HG03095 (cell line): ENCODE measurements around the gene AQP2.

Experiments
- ATAC-seq: cut with Tn5 transposase; IDR thresholded peaks from one replicate; pipeline ENCODE4 v1.9.1; 2021; ENCODE audit warnings: moderate library complexity; ENCODE audit not compliant: unreplicated experiment

The AQP2 gene

GRCh38 chr12:49954863-49955830, 4.6 kb downstream of the AQP2 start:
- no peak for ATAC-seq

GRCh38 chr12:49955899-49956662, 5.5 kb downstream of the AQP2 start:
- no peak for ATAC-seq

DNA sequence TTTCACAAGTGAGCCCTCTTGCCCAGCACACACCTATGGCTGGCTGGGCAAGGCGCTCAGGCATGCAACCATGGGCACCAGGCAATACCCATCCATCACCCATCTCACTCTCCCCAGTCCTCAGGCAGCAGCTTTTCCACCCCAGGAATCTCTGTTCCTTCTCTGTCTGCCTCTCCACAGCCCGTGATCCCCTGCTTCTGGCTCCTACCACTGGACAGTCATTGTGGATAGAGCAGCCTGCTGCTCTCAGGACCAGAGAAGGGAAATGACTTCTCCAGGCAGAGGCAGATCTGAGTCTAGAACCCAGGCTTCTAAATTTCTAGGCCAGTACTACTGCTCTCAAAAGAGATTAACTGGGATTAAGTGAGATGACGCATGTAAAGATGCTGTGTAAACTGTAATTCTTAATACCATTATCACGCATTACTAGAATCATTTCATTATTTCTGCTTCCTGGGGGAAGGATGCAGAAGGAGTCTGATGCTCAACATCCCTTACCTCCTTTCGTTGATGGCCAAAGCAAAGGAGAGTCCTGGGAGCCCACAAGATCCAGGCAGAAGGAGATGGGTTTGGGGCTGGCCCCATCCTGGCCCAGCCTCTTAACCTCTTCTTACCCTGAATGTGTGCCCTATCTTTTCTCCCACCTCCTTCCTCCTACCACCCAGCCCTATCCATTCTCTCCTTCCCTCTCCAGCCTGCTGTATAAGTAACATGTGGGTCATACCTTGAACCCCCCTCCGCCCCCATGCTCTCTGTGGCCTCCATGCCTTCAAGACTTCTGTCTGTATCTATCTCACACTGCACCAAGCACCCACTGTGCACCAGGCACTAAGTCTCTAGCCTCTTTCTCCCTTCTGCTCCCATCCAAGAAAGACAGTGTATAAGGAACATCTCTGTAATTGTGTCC, 6.4 kb downstream of the AQP2 start:
- ATAC-seq: no peak

- no peak for ATAC-seq
Observed at GRCh38 chr12:49957570-49957967, 7.0 kb downstream of the AQP2 start.

GRCh38 chr12:49959685-49960473, 9.3 kb downstream of the AQP2 start:
- ATAC-seq: no peak

- no peak for ATAC-seq
Observed at GRCh38 chr12:49960474-49961110, 10.1 kb downstream of the AQP2 start.

DNA sequence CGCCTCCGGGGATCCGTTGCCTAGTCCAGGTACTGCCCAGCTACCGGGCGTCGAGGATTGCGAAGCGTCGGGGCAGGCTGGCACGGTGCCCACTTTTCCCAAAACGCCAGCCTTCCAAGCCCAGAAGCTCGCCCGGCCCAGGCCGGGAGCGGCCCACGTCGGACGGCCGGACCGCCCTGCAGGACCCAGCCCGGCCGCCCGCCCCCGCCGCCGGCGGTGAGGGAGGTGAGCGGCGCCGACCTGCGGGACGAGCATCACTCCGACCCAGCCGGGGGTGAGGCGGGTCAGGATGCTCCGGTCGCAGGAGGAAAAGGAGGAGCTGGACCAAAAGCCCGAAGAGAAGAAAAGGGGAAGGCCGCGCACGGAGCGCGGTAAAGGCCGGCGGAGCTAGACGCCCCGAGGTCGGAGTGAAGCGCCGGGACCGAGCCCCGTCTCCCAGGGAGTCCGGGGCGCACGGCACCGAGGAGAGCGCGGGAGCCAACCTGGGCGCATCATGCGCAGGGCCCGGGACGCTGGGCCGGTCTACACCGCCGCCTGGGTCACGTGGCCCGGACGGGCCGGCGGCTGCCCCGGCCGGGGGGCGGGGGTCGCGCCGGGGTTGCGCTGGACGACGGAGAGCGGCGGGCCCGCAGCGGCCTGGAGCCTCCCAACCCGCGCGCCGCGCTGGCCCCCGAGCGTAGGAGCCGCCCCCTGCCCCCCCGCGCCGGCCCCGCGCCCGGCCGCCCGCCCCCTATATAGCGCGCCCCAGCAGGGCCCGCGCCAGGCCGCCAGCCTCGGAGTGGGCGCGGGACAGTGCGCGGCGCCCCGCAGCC, 10.8 kb downstream of the AQP2 start, which contains the start of gene AQP5:
TSS of gene AQP5 (plus strand) at position 762 of the 812 bp plus-strand sequence. CDS start 146 bp downstream, outside the sequence.
- no peak for ATAC-seq

GRCh38 chr12:49961993-49962764, 11.6 kb downstream of the AQP2 start:
- ATAC-seq: no peak

GRCh38 chr12:49962861-49963765, 12.6 kb downstream of the AQP2 start:
- no peak for ATAC-seq

DNA sequence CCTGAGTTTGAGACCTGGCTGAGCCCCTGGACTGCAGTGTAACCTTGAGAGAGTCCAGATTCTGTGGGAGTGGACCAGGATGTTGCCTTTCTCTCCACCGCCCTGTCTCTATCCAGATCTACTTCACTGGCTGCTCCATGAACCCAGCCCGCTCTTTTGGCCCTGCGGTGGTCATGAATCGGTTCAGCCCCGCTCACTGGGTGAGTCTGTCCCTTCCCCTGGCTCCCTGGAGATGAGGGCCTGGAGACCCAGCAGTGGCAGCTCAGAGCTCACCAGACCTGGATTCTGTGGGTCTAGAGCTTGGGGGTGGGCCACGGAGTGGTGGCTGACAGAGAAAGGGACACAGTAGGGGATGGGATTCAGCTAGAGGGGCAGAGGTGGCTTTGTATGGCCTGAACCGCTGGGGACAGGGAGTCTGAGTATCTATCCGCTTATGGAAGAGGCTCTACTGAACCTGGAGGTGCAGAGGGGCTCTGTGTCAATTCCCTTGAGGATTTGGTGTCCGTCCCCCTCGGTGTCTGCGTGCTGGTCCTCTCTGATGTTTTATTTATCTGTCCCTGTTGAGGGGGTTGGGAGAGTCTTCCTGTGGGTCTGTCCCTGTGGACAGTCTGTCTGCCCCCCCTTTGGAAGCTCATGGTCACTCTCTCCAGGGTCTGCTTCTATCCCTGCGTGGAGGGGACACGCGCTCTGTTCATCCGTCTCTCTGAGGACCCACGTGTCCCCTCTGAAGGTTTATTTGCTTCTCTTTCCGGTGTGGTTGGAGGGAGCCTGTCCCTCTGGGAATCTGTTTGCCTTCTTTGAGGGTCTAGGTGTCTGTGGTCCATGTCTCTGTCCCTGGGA, 13.7 kb downstream of the AQP2 start:
- ATAC-seq: no peak

DNA sequence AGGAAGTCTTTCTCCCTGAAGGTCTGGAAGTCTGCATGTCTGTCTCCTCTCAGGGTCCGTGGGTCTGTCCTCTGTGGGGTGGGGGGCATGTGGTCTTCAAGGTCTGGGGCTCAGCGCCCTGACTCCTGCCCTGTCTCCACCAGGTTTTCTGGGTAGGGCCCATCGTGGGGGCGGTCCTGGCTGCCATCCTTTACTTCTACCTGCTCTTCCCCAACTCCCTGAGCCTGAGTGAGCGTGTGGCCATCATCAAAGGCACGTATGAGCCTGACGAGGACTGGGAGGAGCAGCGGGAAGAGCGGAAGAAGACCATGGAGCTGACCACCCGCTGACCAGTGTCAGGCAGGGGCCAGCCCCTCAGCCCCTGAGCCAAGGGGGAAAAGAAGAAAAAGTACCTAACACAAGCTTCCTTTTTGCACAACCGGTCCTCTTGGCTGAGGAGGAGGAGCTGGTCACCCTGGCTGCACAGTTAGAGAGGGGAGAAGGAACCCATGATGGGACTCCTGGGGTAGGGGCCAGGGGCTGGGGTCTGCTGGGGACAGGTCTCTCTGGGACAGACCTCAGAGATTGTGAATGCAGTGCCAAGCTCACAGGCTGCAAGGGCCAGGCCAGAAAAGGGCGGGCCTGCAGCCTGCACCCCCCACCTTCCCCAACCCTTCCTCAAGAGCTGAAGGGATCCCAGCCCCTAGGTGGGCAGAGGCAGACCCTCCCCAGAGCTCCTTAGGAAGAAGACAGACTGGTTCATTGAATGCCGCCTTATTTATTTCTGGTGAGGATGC, 14.5 kb downstream of the AQP2 start:
- no peak for ATAC-seq

DNA sequence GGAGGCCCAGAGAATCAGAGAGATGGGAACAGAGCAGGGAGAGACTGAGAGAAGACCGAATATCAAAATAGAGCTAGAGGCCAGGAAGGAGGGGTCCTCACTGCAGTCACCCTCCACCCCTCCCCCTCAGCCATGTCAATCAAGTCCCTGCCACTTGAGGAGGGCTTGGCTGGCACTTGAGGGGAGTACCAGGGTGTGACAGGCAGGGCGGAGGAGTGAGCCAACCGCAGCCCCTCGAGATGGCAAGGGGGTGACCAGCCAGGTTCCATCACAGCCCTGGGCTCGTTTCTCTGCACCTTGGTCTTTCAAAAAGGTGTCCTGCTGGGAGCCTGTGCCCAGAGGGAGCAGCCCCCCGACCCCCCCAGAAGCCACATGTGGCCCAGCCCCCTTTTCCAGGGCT, 15.3 kb downstream of the AQP2 start:
- no peak for ATAC-seq

DNA sequence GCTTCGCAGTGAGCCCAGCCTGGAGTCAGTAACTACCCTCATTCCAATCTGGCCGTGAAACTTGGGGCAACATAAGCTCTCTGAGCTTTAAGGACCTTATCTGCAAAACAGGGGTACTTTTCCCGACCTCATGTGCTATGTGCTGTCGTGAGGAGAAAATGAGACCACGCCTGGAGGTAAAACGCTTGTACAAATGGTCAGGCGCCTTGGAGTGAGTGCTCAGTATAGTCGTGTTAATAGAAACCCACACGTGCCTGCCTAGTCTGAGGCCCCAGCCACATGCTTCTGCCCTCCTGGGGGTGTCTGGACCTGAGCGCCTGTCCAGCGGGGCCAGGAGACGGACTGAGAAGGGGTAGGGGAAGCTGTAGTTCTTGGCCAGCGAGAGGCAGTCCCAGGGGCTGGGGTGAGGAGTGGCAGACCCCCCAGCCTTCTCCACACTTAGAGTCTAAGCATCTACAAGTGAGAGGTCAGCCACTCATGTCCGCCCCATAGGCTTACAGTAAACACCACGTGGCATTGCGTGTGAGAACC, 16.0 kb downstream of the AQP2 start:
- no peak for ATAC-seq

- ATAC-seq: peak; percentile 62
Observed at GRCh38 chr12:49967042-49967776, 16.7 kb downstream of the AQP2 start.
